Activated B cell treated with CpG ODN at 0.5 μM for 24 hours (primary cell): ENCODE measurements around the gene MAEA. TPM values are rescaled to one million over a fixed set of nuclear protein-coding genes. Genes with fewer than 3 reads are reported as not detected.

Experiments used
- ATAC-seq: fragments of 200-7000 bp; cut with Tn5 transposase; one replicate; pipeline ENCODE4 v1.10.0; 2021; ENCODE audit warnings: low read depth, mild to moderate bottlenecking, moderate library complexity
- CTCF ChIA-PET: fragments of 350-600 bp; sonication (Branson Sonifier 250); formaldehyde crosslinking; loops from one replicate; lab custom pipeline; 2021; ENCODE audit warnings: antibody characterized with exemption; lab: Charles Lee
- POLR2A ChIA-PET: fragments of 350-600 bp; sonication (Branson Sonifier 250); formaldehyde crosslinking; loops from one replicate; lab custom pipeline; 2021; ENCODE audit warnings: antibody characterized with exemption; lab: Charles Lee
- DNase-seq: peaks from one replicate; pipeline ENCODE4 v3.0.0; 2022
- H3K27ac Mint-ChIP-seq: one replicate; pipeline ENCODE4 v1.8.0; 2020; ENCODE audit warnings: mixed read lengths
- H3K27me3 Mint-ChIP-seq: one replicate; pipeline ENCODE4 v1.8.0; 2021; ENCODE audit warnings: mixed read lengths
- H3K36me3 Mint-ChIP-seq: one replicate; pipeline ENCODE4 v1.8.0; 2021; ENCODE audit warnings: low read depth, mixed read lengths
- H3K4me1 Mint-ChIP-seq: one replicate; pipeline ENCODE4 v1.8.0; 2021; ENCODE audit warnings: mixed read lengths
- H3K4me3 Mint-ChIP-seq: one replicate; pipeline ENCODE4 v1.8.0; 2020; ENCODE audit warnings: mild to moderate bottlenecking, mixed read lengths
- H3K9me3 Mint-ChIP-seq: one replicate; pipeline ENCODE4 v1.8.0; 2020; ENCODE audit warnings: mixed read lengths
- CTCF ChIP-seq: fragments of 200-600 bp; IDR thresholded peaks from one replicate; pipeline ENCODE4 v1.8.0; 2022; ENCODE audit warnings: antibody characterized with exemption, mild to moderate bottlenecking
- intact Hi-C: fragments of 100-400 bp; cut with micrococcal nuclease; formaldehyde crosslinking; loops from one replicate; pipeline ENCODE4 v1.15.1; 2024
- total RNA-seq: library from RNA; stranded (reverse); gene quantifications from 2 replicates; pipeline ENCODE4 v1.2.3, GENCODE V29; 2022

MAEA gene
- total RNA-seq, 1 donor from 2014 or later, result 73.7 TPM

GRCh38 chr4:1381181-1381621 lies 91.5 kb downstream of the MAEA start:
- ChIA-PET CTCF (no interaction called here), POLR2A (no interaction called here)
- Mint-ChIP-seq H3K4me3 (no peak overlapping the region), H3K4me1 (no peaks in the 10 kb centered on the region), H3K9me3 (no peaks in the 10 kb centered on the region), H3K27me3 (no peaks in the 10 kb centered on the region), H3K36me3 (peaks cover 6% of the 10 kb centered on the region), H3K27ac (no peak overlapping the region)
- ATAC-seq, result no peak
- no peak for TF ChIP-seq CTCF
- peak; percentile 6 for DNase-seq
- intact Hi-C loops, result no loop called here

- CTCF ChIA-PET, result no interaction called here
These were observed 92.4 kb downstream of the MAEA start for GRCh38 chr4:1381944-1382541.

GRCh38 chr4:1382776-1383727 lies 93.4 kb downstream of the MAEA start:
- peaks cover 5% of the 10 kb centered on the region for H3K9me3 Mint-ChIP-seq
- no peak for DNase-seq
- no peak overlapping the region for H3K27ac Mint-ChIP-seq
- no peaks in the 10 kb centered on the region for H3K4me1 Mint-ChIP-seq
- ChIA-PET CTCF (no interaction called here), POLR2A (no interaction called here)
- no peak overlapping the region for H3K4me3 Mint-ChIP-seq
- intact Hi-C loops, result no loop called here
- no peak for ATAC-seq
- no peaks in the 10 kb centered on the region for H3K27me3 Mint-ChIP-seq
- peaks cover 19% of the 10 kb centered on the region for H3K36me3 Mint-ChIP-seq
- TF ChIP-seq CTCF, result no peak

More at GRCh38 chr4:1381944-1382541, 92.4 kb downstream of the MAEA start:
- no peaks in the 10 kb centered on the region for H3K27me3 Mint-ChIP-seq
- TF ChIP-seq CTCF, result no peak
- H3K27ac Mint-ChIP-seq, result no peak overlapping the region
- DNase-seq (peak; percentile 12), ATAC-seq (no peak)
- H3K36me3 Mint-ChIP-seq, result peaks cover 12% of the 10 kb centered on the region
- no peaks in the 10 kb centered on the region for H3K9me3 Mint-ChIP-seq
- H3K4me1 Mint-ChIP-seq, result no peaks in the 10 kb centered on the region
- POLR2A ChIA-PET, result no interaction called here
- intact Hi-C loops, result no loop called here
- no peak overlapping the region for H3K4me3 Mint-ChIP-seq

- Mint-ChIP-seq H3K27me3 (no peaks in the 10 kb centered on the region), H3K4me3 (no peak overlapping the region), H3K27ac (no peak overlapping the region), H3K9me3 (peaks cover 11% of the 10 kb centered on the region), H3K36me3 (peaks cover 28% of the 10 kb centered on the region), H3K4me1 (no peaks in the 10 kb centered on the region)
- ChIA-PET POLR2A (no interaction called here), CTCF (no interaction called here)
- DNase-seq (peak; percentile 7), ATAC-seq (no peak)
- intact Hi-C loops, result no loop called here
- no peak for TF ChIP-seq CTCF
These were observed 94.3 kb downstream of the MAEA start for GRCh38 chr4:1383728-1384591.
